AG10803 (cell line): ENCODE measurements around the gene TCF7L2.

Experiments
- DNase-seq: peaks from one replicate; pipeline ENCODE4 v3.0.0; 2010; ENCODE audit warnings: low read depth
- H3K4me3 ChIP-seq: 2 replicates; pipeline ENCODE4 v1.5.1; 2011; ENCODE audit warnings: mild to moderate bottlenecking, low read length, control low read depth
- TF ChIP-seq, protein P1 (sequence below): conservative IDR thresholded peaks from 2 replicates; pipeline ENCODE4 v1.5.1; 2011; ENCODE audit warnings: mild to moderate bottlenecking, low read length, control low read depth, inconsistent platforms

The TCF7L2 gene

GRCh38 chr10:113041324-113041723 lies 91.3 kb downstream of the TCF7L2 start:
- H3K4me3 ChIP-seq, result no peak overlapping the region
- TF ChIP-seq, protein P1, sequence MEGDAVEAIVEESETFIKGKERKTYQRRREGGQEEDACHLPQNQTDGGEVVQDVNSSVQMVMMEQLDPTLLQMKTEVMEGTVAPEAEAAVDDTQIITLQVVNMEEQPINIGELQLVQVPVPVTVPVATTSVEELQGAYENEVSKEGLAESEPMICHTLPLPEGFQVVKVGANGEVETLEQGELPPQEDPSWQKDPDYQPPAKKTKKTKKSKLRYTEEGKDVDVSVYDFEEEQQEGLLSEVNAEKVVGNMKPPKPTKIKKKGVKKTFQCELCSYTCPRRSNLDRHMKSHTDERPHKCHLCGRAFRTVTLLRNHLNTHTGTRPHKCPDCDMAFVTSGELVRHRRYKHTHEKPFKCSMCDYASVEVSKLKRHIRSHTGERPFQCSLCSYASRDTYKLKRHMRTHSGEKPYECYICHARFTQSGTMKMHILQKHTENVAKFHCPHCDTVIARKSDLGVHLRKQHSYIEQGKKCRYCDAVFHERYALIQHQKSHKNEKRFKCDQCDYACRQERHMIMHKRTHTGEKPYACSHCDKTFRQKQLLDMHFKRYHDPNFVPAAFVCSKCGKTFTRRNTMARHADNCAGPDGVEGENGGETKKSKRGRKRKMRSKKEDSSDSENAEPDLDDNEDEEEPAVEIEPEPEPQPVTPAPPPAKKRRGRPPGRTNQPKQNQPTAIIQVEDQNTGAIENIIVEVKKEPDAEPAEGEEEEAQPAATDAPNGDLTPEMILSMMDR, result no peak
- DNase-seq, result no peak

DNA sequence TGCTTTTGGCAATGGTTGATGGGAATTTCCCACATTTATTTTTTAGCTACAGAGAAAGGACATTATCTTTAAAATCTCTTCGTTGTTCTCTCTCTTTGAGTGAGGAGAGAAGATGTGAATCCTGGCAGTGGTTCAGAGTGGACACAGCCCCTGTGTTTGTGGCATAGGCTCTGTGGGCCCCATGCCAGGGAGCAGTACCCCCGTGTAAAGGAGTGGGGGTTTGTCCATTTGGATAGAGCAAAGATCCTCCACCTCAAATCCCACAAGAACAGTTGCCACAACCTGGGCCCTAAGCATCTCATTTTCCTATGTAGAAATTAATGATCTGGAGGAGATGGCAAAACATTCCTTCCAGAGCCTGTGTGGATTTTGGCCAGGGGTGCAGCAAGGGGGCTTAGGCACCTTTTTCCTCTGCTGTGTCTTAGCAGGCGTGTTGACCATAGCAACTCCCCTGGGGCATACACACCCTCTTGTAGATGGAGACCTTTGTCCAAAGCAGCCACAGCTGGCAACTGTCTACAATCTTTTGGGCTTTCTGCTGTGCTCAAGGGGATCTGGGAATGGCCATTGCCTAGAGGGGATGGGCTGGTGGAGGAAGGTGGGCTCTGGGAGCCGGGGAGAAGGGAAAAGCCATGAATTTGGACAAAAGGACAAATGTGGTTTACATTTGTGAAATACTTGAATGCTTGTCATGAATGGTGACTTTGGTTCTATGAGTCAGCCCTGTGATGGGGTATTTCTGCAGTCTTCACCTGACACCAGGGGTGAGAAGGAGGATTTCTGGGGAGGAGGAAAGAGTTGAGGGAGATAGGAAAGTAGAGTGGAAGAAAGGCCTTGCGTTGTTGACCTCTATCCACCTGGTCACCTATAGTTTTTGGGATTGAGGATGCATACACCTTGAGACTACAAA lies 92.0 kb downstream of the TCF7L2 start:
- TF ChIP-seq, protein P1, result no peak
- DNase-seq, result peak; percentile 44
- H3K4me3 ChIP-seq, result no peak overlapping the region

GRCh38 chr10:113042868-113043267 lies 92.8 kb downstream of the TCF7L2 start:
- TF ChIP-seq, protein P1, result no peak
- peak; percentile 60 for DNase-seq
- H3K4me3 ChIP-seq, result no peak overlapping the region

- TF ChIP-seq, protein P1, result no peak
- no peak overlapping the region for H3K4me3 ChIP-seq
- DNase-seq, result no peak
Measured at GRCh38 chr10:113044016-113044755, 94.1 kb downstream of the TCF7L2 start.

GRCh38 chr10:113045147-113046055 lies 95.4 kb downstream of the TCF7L2 start:
- no peak overlapping the region for H3K4me3 ChIP-seq
- peak; percentile 88 for DNase-seq
- TF ChIP-seq, protein P1, result no peak

DNA sequence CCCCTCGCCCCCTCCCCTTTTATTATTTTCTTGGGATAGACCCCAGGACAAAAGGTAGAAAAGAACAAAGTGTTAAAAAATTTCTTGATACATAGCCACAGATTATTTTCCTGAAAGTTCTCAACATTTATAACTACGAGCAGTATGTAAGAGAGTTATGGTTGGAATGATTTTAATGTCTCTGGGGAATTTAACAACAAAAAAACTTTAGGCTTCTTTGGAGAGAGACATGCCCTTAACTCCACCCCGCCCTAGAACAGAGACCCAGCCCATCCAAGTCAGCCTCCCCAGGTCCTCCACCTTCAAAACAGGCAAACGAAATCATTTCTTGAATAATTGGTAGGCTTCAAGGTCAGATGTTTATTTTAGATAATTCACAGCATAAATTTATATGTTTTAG lies 97.1 kb downstream of the TCF7L2 start:
- H3K4me3 ChIP-seq, result no peak overlapping the region
- DNase-seq, result peak; percentile 47
- TF ChIP-seq, protein P1, result no peak
